DOHH2 (cell line): ENCODE measurements around the gene CORO2B.

ENCODE experiments used
- H3F3A ChIP-seq: fragments of 200-600 bp; sonication (generic), shearing (Covaris generic); 2 replicates; pipeline ENCODE4 v1.6.0; 2016; ENCODE audit warnings: antibody characterized with exemption, mild to moderate bottlenecking; ENCODE audit not compliant: control insufficient read depth, insufficient read depth
- H3K27ac ChIP-seq: fragments of 200-600 bp; sonication (generic); 2 replicates; pipeline ENCODE4 v1.5.1; 2014; ENCODE audit warnings: low read depth, mild to moderate bottlenecking, low read length, moderate library complexity
- H3K27me3 ChIP-seq: fragments of 200-600 bp; sonication (generic); 2 replicates; pipeline ENCODE4 v1.6.1; 2014; ENCODE audit warnings: mild to moderate bottlenecking, low read length, mixed read lengths; ENCODE audit not compliant: control insufficient read depth
- H3K36me3 ChIP-seq: fragments of 200-600 bp; sonication (generic); 2 replicates; pipeline ENCODE4 v1.6.1; 2014; ENCODE audit warnings: mild to moderate bottlenecking, low read length, moderate library complexity, mixed read lengths; ENCODE audit not compliant: control insufficient read depth
- H3K4me1 ChIP-seq: fragments of 200-600 bp; sonication (generic); 2 replicates; pipeline ENCODE4 v1.6.1; 2014; ENCODE audit warnings: mild to moderate bottlenecking, low read length, mixed read lengths; ENCODE audit not compliant: control insufficient read depth
- H3K4me2 ChIP-seq: fragments of 200-600 bp; sonication (generic); 2 replicates; pipeline ENCODE4 v1.6.0; 2014; ENCODE audit warnings: mild to moderate bottlenecking, low read length, moderate library complexity
- H3K4me3 ChIP-seq: fragments of 200-600 bp; sonication (generic); 2 replicates; pipeline ENCODE4 v1.5.1; 2014; ENCODE audit warnings: mild to moderate bottlenecking, low read length, mixed read lengths
- H3K79me2 ChIP-seq: fragments of 200-600 bp; sonication (generic); 2 replicates; pipeline ENCODE4 v1.6.1; 2014; ENCODE audit warnings: mild to moderate bottlenecking, low read length, mixed read lengths; ENCODE audit not compliant: control insufficient read depth
- H3K9me2 ChIP-seq: fragments of 200-600 bp; sonication (generic); replicated peaks from 2 replicates; pipeline ENCODE4 v1.6.1; 2014; ENCODE audit warnings: mild to moderate bottlenecking, low read length, mixed read lengths; ENCODE audit not compliant: control insufficient read depth
- H3K9me3 ChIP-seq: fragments of 200-600 bp; sonication (generic); 2 replicates; pipeline ENCODE4 v1.6.1; 2014; ENCODE audit warnings: antibody characterized with exemption, low read length, mixed read lengths; ENCODE audit not compliant: control insufficient read depth, insufficient read depth
- H4K20me1 ChIP-seq: fragments of 200-600 bp; sonication (generic); 2 replicates; pipeline ENCODE4 v1.6.0; 2014; ENCODE audit warnings: low read depth, mild to moderate bottlenecking, antibody characterized with exemption, low read length, moderate library complexity; ENCODE audit not compliant: control insufficient read depth, insufficient read depth
- CTCF ChIP-seq: fragments of 200-600 bp; sonication (generic); IDR thresholded peaks from one replicate; pipeline ENCODE4 v1.5.1; 2014; ENCODE audit warnings: antibody characterized with exemption, mild to moderate bottlenecking, low read depth, low read length; ENCODE audit not compliant: poor library complexity, severe bottlenecking
- EZH2phosphoT487 ChIP-seq: fragments of 200-600 bp; sonication (generic); IDR thresholded peaks from 2 replicates; pipeline ENCODE4 v1.6.1; 2017; ENCODE audit warnings: borderline replicate concordance, mild to moderate bottlenecking, antibody characterized with exemption, low read length, moderate library complexity, mixed read lengths

Gene CORO2B

GRCh38 chr15:68567345-68567744 lies 11.4 kb upstream of the CORO2B start:
- Histone ChIP-seq H3K27me3 (peaks cover 35% of the 10 kb centered on the region), H3K4me3 (no peak overlapping the region), H4K20me1 (no peaks in the 10 kb centered on the region), H3K9me3 (no peaks in the 10 kb centered on the region), H3K4me1 (peaks cover 4% of the 10 kb centered on the region), H3K27ac (no peak overlapping the region), H3K79me2 (no peaks in the 10 kb centered on the region), H3K4me2 (no peak overlapping the region), H3K36me3 (no peaks in the 10 kb centered on the region), H3F3A (no peaks in the 10 kb centered on the region), H3K9me2 (no peaks in the 10 kb centered on the region)
- no peak for TF ChIP-seq EZH2phosphoT487
- no peak for TF ChIP-seq CTCF

DNA sequence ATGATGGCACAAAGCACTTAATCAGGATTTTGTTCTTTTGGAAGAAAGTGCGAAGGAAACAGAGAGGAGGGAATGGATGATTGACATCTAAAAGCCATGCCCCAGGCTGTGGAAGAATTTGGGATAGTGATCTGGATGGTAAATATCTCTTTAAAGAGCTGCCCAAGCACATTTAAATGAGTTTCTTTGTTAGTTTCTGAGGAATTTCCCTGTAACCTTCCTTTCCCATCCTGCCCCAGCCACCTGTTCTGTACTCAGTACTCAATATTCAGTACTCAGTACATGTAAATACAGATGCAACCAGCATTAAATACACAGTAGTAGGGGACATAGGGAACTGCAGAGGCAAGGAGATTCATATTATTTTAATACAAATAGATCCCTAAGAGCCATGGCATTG lies 7.8 kb upstream of the CORO2B start:
- H3K27me3 ChIP-seq = peaks cover 40% of the 10 kb centered on the region
- no peaks in the 10 kb centered on the region for H3K36me3 ChIP-seq
- H3K4me3 ChIP-seq = no peak overlapping the region
- H3F3A ChIP-seq = no peaks in the 10 kb centered on the region
- H3K79me2 ChIP-seq = no peaks in the 10 kb centered on the region
- H3K4me2 ChIP-seq = no peak overlapping the region
- peaks cover 8% of the 10 kb centered on the region for H3K4me1 ChIP-seq
- H3K9me3 ChIP-seq = no peaks in the 10 kb centered on the region
- H4K20me1 ChIP-seq = no peaks in the 10 kb centered on the region
- TF ChIP-seq CTCF (no peak), EZH2phosphoT487 (no peak)
- H3K9me2 ChIP-seq = no peaks in the 10 kb centered on the region
- no peak overlapping the region for H3K27ac ChIP-seq

DNA sequence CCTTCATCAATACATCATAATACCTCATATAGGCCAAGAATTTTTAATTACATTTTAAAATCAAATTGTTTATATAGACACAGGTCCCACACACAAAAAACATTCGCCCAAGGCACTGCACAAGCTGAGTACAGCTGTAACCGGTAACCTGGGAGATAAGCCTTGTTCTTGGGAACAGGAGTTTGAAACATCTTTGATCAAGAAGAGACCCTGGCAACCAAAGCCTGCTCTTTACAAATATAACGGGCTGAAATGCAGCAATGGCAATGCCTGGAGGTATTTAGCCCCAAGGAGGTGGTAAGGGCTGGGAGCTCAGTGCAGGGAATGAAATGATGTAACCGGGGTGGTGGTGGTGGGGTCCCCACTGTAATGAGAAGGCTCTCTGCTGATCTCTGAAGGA lies 7.2 kb upstream of the CORO2B start:
- Histone ChIP-seq H3F3A (no peaks in the 10 kb centered on the region), H3K27ac (no peak overlapping the region), H3K9me3 (no peaks in the 10 kb centered on the region), H3K36me3 (no peaks in the 10 kb centered on the region), H3K9me2 (no peaks in the 10 kb centered on the region), H3K4me1 (peaks cover 8% of the 10 kb centered on the region), H4K20me1 (no peaks in the 10 kb centered on the region), H3K4me2 (no peak overlapping the region), H3K4me3 (no peak overlapping the region), H3K27me3 (peaks cover 42% of the 10 kb centered on the region), H3K79me2 (no peaks in the 10 kb centered on the region)
- TF ChIP-seq CTCF = no peak
- no peak for TF ChIP-seq EZH2phosphoT487

DNA sequence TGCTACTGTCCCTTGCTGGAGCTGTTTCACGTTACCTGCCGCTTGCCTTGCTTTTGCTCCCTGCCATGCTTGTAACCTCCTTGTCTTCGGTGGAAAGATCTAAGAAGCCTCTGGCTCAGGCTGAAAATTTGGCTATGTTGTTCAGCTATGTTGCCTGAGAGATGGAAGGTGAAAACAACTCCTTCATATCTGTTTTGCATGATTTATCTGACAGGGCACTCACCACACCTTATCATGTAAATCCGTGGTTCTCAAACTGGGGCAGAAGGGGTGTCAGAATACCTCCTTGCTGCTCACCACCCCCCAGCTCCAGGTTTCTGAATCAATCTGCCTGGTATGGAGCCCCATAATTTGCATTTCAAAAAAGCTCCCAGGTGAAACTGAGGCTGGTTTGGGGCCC lies 6.5 kb upstream of the CORO2B start:
- no peak overlapping the region; the same call in 1 of the 2 replicates for H3K4me2 ChIP-seq
- no peaks in the 10 kb centered on the region for H3K79me2 ChIP-seq
- H3K27me3 ChIP-seq = peaks cover 42% of the 10 kb centered on the region
- H4K20me1 ChIP-seq = no peaks in the 10 kb centered on the region
- TF ChIP-seq CTCF (no peak), EZH2phosphoT487 (no peak)
- H3F3A ChIP-seq = no peaks in the 10 kb centered on the region
- no peaks in the 10 kb centered on the region for H3K9me2 ChIP-seq
- peaks cover 8% of the 10 kb centered on the region for H3K4me1 ChIP-seq
- no peak overlapping the region for H3K4me3 ChIP-seq
- H3K9me3 ChIP-seq = no peaks in the 10 kb centered on the region
- H3K27ac ChIP-seq = no peak overlapping the region
- no peaks in the 10 kb centered on the region for H3K36me3 ChIP-seq
